Activated T-cell treated with anti-CD3 and anti-CD28 coated beads, Interleukin-2, amount 50 U/mL, for 1 hour (primary cell): Measurements from ENCODE around the gene DGAT2.
"Not testable (repeated sequence)": the region's sequence is repeated elsewhere in the genome, so short reads cannot be mapped to it uniquely, and the experiment has no call there.

ENCODE experiments used
- DNase-seq: peaks from one replicate; pipeline ENCODE4 v3.0.0-alpha.2; 2020

DGAT2 gene

GRCh38 chr11:75768112-75768908, at the start of gene DGAT2:
TSS of gene DGAT2 (plus strand) at chr11:75768778. CDS start at chr11:75768992, 214 bp downstream.
- peak; percentile 73 for DNase-seq

GRCh38 chr11:75719340-75720239, 49.0 kb upstream of the DGAT2 start:
- DNase-seq = no peak

DNA sequence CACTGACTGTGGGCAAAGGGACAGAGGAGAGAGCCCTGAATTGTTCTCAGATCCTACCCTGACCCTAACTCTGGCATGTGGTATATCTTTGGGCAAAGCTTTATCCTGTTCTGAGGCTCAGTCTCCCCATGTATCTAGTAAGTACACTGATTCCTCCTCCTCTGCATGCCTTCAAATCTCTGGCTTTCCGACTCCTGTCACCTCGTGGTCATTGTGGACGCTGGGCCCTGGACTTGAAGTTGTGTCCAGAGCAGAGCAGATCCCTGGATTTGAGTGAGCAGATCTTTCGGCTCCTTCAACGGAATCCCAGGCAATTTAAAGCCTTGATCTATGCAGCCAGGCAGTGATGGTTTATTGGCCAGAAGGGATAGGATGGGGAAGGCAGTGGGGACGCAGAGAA, 47.9 kb upstream of the DGAT2 start:
- DNase-seq = no peak

DNA sequence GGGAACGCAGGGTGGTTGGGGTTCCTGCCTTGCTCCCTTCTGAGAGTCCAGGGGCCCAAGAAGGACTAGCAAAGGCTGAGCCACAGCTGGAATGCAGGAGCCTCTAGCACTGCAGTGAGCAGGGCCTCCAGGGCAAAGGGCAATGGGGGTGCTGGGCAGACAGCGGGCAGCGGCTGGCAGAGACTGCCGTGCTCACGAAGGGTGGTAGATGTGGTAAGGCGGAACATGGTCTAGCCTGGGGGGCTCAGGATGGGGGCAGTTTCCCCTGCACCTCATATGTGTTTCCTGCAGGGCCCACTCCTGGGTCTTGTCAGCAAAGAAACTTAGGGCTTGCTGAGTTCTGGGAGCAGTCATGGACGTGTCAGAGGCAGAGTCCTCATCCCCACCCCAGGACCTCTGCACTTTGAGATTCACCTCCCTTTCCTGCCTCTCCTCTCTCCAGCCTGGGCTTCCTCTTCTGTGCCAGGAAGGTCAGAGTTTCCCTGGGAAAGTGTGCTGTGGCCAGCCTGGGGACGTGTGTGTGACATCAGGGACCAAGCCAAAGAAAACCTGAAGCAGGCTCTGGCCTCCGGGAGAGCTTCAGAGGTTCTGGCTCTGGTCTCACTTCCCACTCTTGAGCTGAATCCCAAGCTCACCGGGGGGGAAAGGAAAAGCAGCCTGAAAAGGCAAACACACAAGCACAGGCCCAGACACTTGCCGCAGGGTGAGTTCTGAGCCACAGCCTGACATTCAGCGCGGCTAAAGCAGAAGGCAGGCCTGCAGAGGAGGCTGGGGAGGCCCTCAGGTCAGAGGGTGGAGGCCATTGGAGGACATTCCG, 46.5 kb upstream of the DGAT2 start:
- DNase-seq = no peak

GRCh38 chr11:75722669-75723042, 45.9 kb upstream of the DGAT2 start:
- DNase-seq = no peak

GRCh38 chr11:75725547-75726320, 42.8 kb upstream of the DGAT2 start:
- DNase-seq = no peak

GRCh38 chr11:75728992-75729391, 39.6 kb upstream of the DGAT2 start:
- DNase-seq = no peak

DNA sequence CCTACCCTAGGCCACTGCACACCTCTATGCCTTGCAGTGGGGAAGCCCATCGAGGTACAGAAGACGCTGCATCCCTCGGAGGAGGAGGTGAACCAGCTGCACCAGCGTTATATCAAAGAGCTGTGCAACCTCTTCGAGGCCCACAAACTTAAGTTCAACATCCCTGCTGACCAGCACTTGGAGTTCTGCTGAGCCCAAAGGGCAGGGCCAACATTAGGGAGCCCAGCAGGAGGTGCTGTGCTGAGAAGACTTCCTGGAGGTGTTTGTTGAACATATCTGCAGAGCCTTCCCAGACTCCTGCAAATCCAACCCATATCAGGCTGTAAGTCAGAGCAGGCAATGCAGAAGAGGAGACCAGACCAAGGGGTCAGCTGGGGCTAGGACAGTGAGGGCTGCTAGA, 37.5 kb upstream of the DGAT2 start:
- DNase-seq = no peak

- no peak for DNase-seq
Measured at GRCh38 chr11:75733071-75733430, 35.5 kb upstream of the DGAT2 start.

DNA sequence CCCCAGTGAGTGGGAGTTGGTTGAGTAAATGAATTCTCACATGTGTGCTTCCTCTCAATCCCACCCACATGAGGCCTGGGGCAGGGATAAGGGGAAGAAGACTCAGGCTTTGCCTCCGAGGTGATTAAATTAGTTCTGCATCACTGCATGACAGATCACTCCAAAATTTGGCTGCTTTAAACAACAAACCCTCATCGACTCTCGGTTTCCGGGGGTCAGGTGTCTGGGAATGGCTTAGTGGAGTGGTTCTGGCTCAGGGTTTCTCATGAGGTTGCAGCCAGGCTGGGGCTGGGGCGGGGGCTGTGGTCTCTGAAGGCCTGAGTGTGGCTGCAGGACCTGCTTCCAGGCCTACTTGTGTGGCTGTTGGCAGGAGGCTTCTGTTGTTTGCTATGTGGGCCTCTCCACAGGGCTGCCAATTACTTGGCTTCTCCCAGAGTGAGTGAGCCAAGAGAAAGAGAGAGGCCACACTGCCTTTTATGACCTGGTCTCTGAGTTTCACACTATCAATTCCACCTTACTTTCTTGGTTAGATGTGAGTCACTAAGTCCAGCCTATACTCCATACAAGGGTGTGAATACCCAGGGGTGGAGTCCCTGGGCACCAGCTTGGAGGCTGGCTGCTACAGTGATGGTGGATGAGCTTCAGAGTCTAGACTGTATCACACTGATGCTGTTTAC, 35.0 kb upstream of the DGAT2 start:
- no peak for DNase-seq

DNA sequence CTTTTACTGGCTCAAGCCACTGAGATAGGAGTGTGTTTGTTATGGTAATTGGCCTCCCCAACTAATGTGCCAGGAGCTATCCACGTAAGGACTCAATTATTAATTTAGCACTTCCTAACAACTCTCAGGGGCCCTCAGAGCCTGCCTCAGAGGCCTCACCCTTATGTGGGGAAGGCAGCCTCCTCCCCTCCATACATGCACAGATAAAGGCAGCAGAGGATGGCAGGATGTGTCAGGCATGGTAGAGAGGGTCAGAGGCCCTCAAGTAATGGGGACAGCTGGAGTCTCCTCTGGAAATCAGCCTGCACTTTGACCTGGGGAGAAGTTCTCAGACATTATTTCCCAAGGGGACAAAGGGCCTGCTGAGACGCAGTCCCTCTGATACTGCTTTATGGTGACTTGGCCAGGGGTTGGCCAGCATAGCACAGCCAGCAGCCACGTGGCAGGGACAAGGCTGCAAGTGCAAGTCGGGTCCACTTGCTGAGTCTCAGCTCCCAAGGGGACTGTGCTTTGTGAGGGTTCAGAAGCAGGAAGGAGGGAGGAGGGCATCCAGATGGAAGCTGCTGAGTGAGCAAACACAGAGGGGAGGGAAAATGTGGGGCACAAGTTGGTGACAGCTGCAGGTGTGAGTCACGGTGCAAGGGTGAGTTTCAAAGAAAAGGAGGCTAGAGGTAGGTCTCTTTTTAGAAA, 33.9 kb upstream of the DGAT2 start:
- DNase-seq = no peak

GRCh38 chr11:75735181-75735845, 33.3 kb upstream of the DGAT2 start:
- DNase-seq = no peak

- DNase-seq = no peak
Measured at GRCh38 chr11:75737314-75737713, 31.3 kb upstream of the DGAT2 start.

DNA sequence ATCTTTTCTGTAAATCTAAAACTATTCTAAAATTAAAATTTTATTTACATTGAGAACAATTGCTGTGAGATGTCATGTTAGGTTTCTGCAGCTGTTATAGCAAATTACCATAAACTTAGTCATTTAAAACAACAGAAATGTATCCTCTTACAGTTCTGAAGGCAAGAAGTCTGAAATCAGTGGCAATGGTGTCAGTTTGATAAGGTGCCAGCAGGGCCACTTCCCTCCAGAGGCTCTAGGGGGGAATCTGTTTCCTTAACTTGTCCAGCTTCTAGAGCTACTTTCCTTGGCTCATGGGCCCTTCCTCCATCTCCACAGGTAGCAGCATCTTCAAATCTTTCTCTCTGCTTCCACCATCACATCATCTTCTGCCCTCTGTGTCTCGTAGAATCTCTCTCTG, 27.9 kb upstream of the DGAT2 start:
- DNase-seq = no peak

DNA sequence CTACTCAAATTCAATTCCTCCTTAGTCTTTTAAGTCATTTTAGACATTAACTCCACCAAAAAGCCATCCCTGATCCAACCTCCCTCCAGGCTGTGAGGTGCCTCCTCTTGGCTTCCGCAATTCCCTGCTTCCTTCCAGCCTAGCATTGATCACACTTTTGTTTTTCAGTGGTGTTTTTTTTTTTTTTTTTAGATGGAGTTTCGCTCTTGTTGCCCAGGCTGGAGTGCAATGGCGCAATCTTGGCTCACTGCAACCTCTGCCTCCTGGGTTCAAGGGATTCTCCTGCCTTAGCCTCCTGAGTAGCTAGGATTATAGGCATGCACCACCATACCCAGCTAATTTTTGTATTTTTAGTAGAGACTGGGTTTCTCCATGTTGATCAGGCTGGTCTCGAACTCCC, 25.4 kb upstream of the DGAT2 start:
- not testable (repeated sequence) for DNase-seq

GRCh38 chr11:75743711-75744563, 24.6 kb upstream of the DGAT2 start:
- no peak for DNase-seq

DNA sequence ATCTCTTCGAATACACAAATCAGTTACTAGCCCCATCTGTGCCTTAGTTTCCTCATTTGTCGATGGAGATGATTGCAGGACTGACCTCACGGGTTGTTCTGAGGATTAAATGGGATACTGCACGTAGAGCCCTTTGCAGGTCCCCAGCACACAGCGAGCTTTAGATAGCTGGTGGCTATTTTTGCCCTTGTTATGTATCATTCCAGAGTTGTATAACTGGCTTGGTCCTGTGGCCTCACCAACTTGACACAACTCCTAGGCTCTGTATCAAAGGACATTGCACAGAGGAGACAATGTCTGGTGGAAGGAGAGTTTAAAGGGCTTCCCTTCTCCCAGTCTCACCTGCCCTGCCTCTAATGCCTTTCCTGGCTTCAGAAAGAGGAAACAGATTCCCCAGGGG, 22.8 kb upstream of the DGAT2 start:
- no peak for DNase-seq

- not testable (repeated sequence) for DNase-seq
Measured at GRCh38 chr11:75748729-75749273, 19.8 kb upstream of the DGAT2 start.

DNA sequence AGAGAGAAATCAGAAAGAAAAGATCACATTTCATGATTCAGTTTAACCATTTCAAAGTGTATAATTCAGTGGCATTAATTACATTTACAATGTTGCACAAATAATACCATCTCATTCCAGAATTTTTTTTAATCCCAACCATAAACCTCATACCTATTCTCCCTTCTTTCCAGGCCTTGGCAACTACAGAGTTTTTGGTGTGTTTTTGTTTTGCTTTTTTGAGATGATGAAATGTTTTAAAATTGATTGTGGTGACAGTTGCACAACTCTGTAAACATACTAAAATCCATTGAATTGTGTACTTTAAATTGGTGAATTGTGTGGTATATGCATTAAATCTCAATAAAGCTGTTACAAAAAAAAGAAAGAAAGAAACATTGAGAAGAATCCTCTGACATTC, 13.6 kb upstream of the DGAT2 start:
- DNase-seq = not testable (repeated sequence)
